Hematopoietic multipotent progenitor cell (in vitro differentiated cells): Measurements from ENCODE around the gene ZNF322. TPM values are rescaled to one million over a fixed set of nuclear protein-coding genes. Genes with fewer than 3 reads are reported as not detected.
A peak's percentile ranks its signal among the peaks of the same experiment; 100 is the strongest.

ENCODE experiments used
- DNase-seq, 3 donors: peaks; one replicate each; pipeline ENCODE4 v3.0.0-alpha.2; 2011 to 2015; ENCODE audit warnings: low read depth in 2 of 3, low spot score in 2 of 3
- total RNA-seq: library from RNA; depleted of rRNA; stranded (reverse); fragments of >200 nt; gene quantifications from one replicate; pipeline ENCODE4 v1.2.3, GENCODE V29; 2012

Gene ZNF322
- total RNA-seq, 1 donor, result 4.8 TPM

- no peak for DNase-seq
Measured at GRCh38 chr6:26593278-26594130, 66.0 kb downstream of the ZNF322 start.

GRCh38 chr6:26592649-26593048 lies 66.9 kb downstream of the ZNF322 start:
- DNase-seq, result peak in 1 of 3 donors; percentile 24

DNA sequence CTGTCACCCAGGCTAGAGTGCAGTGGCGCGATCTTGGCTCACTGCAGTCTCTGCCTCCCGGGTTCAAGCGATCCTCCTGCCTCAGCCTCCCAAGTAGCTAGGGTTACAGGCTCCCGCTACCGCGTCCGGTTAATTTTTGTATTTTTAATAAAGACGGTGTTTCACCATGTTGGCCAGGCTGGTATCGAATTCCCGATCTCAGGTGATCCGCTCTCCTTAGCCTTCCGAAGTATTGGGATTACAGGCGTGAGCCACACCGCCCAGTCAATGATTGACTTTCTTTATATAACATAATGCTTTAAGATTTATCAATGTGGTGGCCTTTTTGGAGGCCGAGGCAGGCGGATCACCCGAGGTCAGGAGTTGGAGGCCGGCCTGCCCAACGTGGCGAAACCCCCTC lies 70.6 kb downstream of the ZNF322 start:
- no peak for DNase-seq

Other genes starting within 250 kb of the ZNF322 start
- gene BTN3A3, start 219.2 kb downstream of the ZNF322 start, total RNA-seq, result 21.0 TPM
- 10.0 TPM for gene BTN2A1, start 201.8 kb downstream of the ZNF322 start, total RNA-seq
- not detected for gene BTN1A1, start 159.4 kb downstream of the ZNF322 start, total RNA-seq
- 31.8 TPM for gene HMGN4, start 121.4 kb downstream of the ZNF322 start, total RNA-seq
- 23.2 TPM for gene ABT1, start 62.8 kb downstream of the ZNF322 start, total RNA-seq